HepG2 (cell line): ENCODE results near the gene NFASC. TPM values are rescaled to one million over a fixed set of nuclear protein-coding genes. Genes with fewer than 3 reads are reported as not detected.

Experiments
- ATAC-seq: fragments of 200-7000 bp; cut with Tn5 transposase; 3 replicates; pipeline ENCODE4 v1.9.1; 2020; ENCODE audit warnings: mild to moderate bottlenecking, moderate library complexity
- BruUV-seq: library from RNA; stranded (reverse); fragments of 400-500 nt; replicated peaks from 2 replicates; lab custom pipeline; 2021; lab: Mats Ljungman, UMichigan
- CTCF ChIA-PET: fragments of 300-600 bp; formaldehyde crosslinking; extraction: SDS; loops from one replicate; lab custom pipeline; 2021; ENCODE audit warnings: low total read pairs, inconsistent platforms, low intra/inter-chr PET ratio; lab: Yijun Ruan, JAX
- POLR2A ChIA-PET: fragments of 350-600 bp; sonication (Branson Sonifier 250); formaldehyde crosslinking; loops from one replicate; lab custom pipeline; 2020; ENCODE audit warnings: antibody characterized with exemption, inconsistent platforms; lab: Yijun Ruan, JAX
- DNase-seq: peaks from one replicate; pipeline ENCODE4 v3.0.0-alpha.2; 2015; ENCODE audit warnings: low spot score
- FAIRE-seq: peaks from 3 replicates; lab custom pipeline; 2011; peaks lifted over from hg19 to GRCh38; lab: Jason Lieb, UNC
- H2AFZ ChIP-seq: one replicate; pipeline ENCODE4 v1.6.1; 2011; ENCODE audit warnings: low read length, inconsistent platforms
- H3K27ac ChIP-seq: fragments of 300-600 bp; 3 replicates; pipeline ENCODE4 v1.8.0; 2011; ENCODE audit warnings: mixed run types, mild to moderate bottlenecking, mixed read lengths, low read length, inconsistent platforms; ENCODE audit not compliant: insufficient read depth; ENCODE audit errors: extremely low read length
- H3K27me3 ChIP-seq, 2 experiments: fragments of 200-600 bp in 1 of 2; 2 replicates in 1 of 2; 3 replicates in 1 of 2; pipeline versions ENCODE4 v1.6.0 to v1.8.0; 2011; ENCODE audit warnings: low read length in 2 of 2, mild to moderate bottlenecking in 2 of 2, moderate library complexity in 2 of 2, inconsistent platforms in 1 of 2; ENCODE audit not compliant: insufficient read depth in 2 of 2, control insufficient read depth in 1 of 2
- H3K36me3 ChIP-seq, 2 experiments: fragments of 200-600 bp in 1 of 2; replicated peaks in 1 of 2; 2 replicates in 1 of 2; 3 replicates in 1 of 2; pipeline versions ENCODE4 v1.5.1 to v1.8.0; 2011; ENCODE audit warnings: low read length in 2 of 2, inconsistent platforms in 1 of 2; ENCODE audit not compliant: insufficient read depth in 2 of 2, control insufficient read depth in 1 of 2
- H3K4me1 ChIP-seq: 2 replicates; pipeline ENCODE4 v1.5.1; 2012; ENCODE audit warnings: low read length, inconsistent platforms; ENCODE audit not compliant: insufficient read depth
- H3K4me2 ChIP-seq: 2 replicates; pipeline ENCODE4 v1.6.0; 2011; ENCODE audit warnings: low read depth, low read length, inconsistent platforms
- H3K4me3 ChIP-seq, 3 experiments: fragments of 200-600 bp in 1 of 3; sonication (generic), shearing (Covaris generic) in 1 of 3; replicated peaks in 1 of 3; 2 replicates each; pipeline ENCODE4 v1.5.1; 2011 to 2016; ENCODE audit warnings: low read length in 3 of 3, inconsistent platforms in 2 of 3, low read depth in 2 of 3, mild to moderate bottlenecking in 2 of 3, control low read depth in 1 of 3, mixed read lengths in 1 of 3; ENCODE audit not compliant: insufficient read depth in 1 of 3
- H3K79me2 ChIP-seq: one replicate; pipeline ENCODE4 v1.6.1; 2011; ENCODE audit warnings: low read length, inconsistent platforms; ENCODE audit not compliant: insufficient read depth
- H3K9ac ChIP-seq: 2 replicates; pipeline ENCODE4 v1.6.0; 2011; ENCODE audit warnings: mild to moderate bottlenecking, low read depth, low read length, inconsistent platforms; ENCODE audit not compliant: insufficient read depth
- H3K9me3 ChIP-seq: 2 replicates; pipeline ENCODE4 v1.5.1; 2012; ENCODE audit warnings: mild to moderate bottlenecking, low read length
- H4K20me1 ChIP-seq: 2 replicates; pipeline ENCODE4 v1.6.0; 2011; ENCODE audit warnings: inconsistent platforms, mild to moderate bottlenecking, low read length, moderate library complexity; ENCODE audit not compliant: insufficient read depth
- BCL6 ChIP-seq: IDR thresholded peaks from 2 replicates; pipeline ENCODE4 v1.6.1; 2016; ENCODE audit warnings: missing genetic modification reagents, missing compliant biosample characterization
- GATAD1 ChIP-seq: IDR thresholded peaks from 2 replicates; pipeline ENCODE4 v1.6.1; 2016; ENCODE audit warnings: missing genetic modification reagents, missing compliant biosample characterization
- MBNL3 ChIP-seq: fragments of 250-450 bp; sonication (Bioruptor Pico); conservative IDR thresholded peaks from 2 replicates; pipeline ENCODE4 v1.8.0; 2022; ENCODE audit warnings: mild to moderate bottlenecking, inconsistent platforms
- MYC ChIP-seq: sonication (generic); formaldehyde crosslinking; IDR thresholded peaks from 2 replicates; pipeline ENCODE4 v1.9.0; 2021; ENCODE audit warnings: missing genetic modification reagents, borderline replicate concordance
- NBN ChIP-seq: fragments of 450-650 bp; conservative IDR thresholded peaks from 2 replicates; pipeline ENCODE4 v1.6.1; 2017
- NR2F6 ChIP-seq, 2 experiments: IDR thresholded peaks; 2 replicates each; pipeline ENCODE4 v1.6.1; 2016; ENCODE audit warnings: antibody characterized with exemption in 1 of 2, mild to moderate bottlenecking in 1 of 2
- RBAK ChIP-seq: sonication (generic); formaldehyde crosslinking; IDR thresholded peaks from 2 replicates; pipeline ENCODE4 v1.5.1; 2020; ENCODE audit warnings: mild to moderate bottlenecking, missing genetic modification reagents
- ZFP41 ChIP-seq: sonication (generic); formaldehyde crosslinking; IDR thresholded peaks from 2 replicates; pipeline ENCODE4 v1.4.0; 2020; ENCODE audit warnings: mild to moderate bottlenecking, missing genetic modification reagents, borderline replicate concordance
- ZNF317 ChIP-seq: sonication (generic); formaldehyde crosslinking; IDR thresholded peaks from 2 replicates; pipeline ENCODE4 v1.5.0; 2020; ENCODE audit warnings: mild to moderate bottlenecking, missing genetic modification reagents
- ZNF850 ChIP-seq: sonication (generic); formaldehyde crosslinking; conservative IDR thresholded peaks from 2 replicates; pipeline ENCODE4 v1.9.0; 2021; ENCODE audit warnings: mild to moderate bottlenecking, missing genetic modification reagents
- WGBS: methylation state at CpG from one replicate; pipeline ENCODE4 v1.1.6; 2017; ENCODE audit warnings: low lambda C conversion rate; 5-methylcytosine and 5-hydroxymethylcytosine counted together
- in situ Hi-C: cut with HindIII; loops from 2 replicates; pipeline ENCODE4 v1.10.0; 2017; ENCODE audit warnings: low pct_unique_long_range_greater_than_20kb; ENCODE audit not compliant: extremely low pct_ligation_motif_present
- intact Hi-C: fragments of 100-400 bp; cut with micrococcal nuclease; formaldehyde crosslinking; loops from one replicate; pipeline ENCODE4 v1.10.0; 2022; ENCODE audit not compliant: unreplicated experiment
- polyA plus RNA-seq, 8 experiments: library from polyadenylated mRNA; depleted of rRNA in 3 of 8; stranded (reverse) in 7 of 8; unstranded in 1 of 8; fragments of >200 nt; fragmentation: Illumina TruSeq in 4 of 8; extraction: Trizol in 4 of 8; gene quantifications; 2 replicates each; pipeline versions ENCODE4 v1.2.1 to v1.2.3, GENCODE V29; 2011 to 2016; ENCODE audit warnings: low read depth in 4 of 8, missing spikeins in 1 of 8, mixed read lengths in 1 of 8; ENCODE audit not compliant: insufficient read depth in 1 of 8
- total RNA-seq, 5 experiments: library from RNA; depleted of rRNA; stranded (reverse); fragments of >200 nt; fragmentation: Illumina TruSeq; extraction: Trizol; gene quantifications; 2 replicates each; pipeline ENCODE4 v1.2.3, GENCODE V29; 2016; ENCODE audit warnings: low read depth in 1 of 5
- TF ChIP-seq, protein P1 (sequence below): sonication (generic); formaldehyde crosslinking; IDR thresholded peaks from 2 replicates; pipeline ENCODE4 v1.4.0; 2020; ENCODE audit warnings: missing genetic modification reagents

NFASC gene
- total and polyA plus RNA-seq, 2 of the 13 experiments (the other 11 are each of a cell fraction or from before 2014, with no cell fraction given), result not detected

GRCh38 chr1:204976646-204977045 lies 106.0 kb downstream of the NFASC start (continued):
- TF ChIP-seq MBNL3 (CRISPR knock-in tag), result no peak
- TF ChIP-seq GATAD1 (CRISPR knock-in tag), result no peak
- TF ChIP-seq ZNF317, result no peak
- TF ChIP-seq NBN, result no peak
- TF ChIP-seq, protein P1, sequence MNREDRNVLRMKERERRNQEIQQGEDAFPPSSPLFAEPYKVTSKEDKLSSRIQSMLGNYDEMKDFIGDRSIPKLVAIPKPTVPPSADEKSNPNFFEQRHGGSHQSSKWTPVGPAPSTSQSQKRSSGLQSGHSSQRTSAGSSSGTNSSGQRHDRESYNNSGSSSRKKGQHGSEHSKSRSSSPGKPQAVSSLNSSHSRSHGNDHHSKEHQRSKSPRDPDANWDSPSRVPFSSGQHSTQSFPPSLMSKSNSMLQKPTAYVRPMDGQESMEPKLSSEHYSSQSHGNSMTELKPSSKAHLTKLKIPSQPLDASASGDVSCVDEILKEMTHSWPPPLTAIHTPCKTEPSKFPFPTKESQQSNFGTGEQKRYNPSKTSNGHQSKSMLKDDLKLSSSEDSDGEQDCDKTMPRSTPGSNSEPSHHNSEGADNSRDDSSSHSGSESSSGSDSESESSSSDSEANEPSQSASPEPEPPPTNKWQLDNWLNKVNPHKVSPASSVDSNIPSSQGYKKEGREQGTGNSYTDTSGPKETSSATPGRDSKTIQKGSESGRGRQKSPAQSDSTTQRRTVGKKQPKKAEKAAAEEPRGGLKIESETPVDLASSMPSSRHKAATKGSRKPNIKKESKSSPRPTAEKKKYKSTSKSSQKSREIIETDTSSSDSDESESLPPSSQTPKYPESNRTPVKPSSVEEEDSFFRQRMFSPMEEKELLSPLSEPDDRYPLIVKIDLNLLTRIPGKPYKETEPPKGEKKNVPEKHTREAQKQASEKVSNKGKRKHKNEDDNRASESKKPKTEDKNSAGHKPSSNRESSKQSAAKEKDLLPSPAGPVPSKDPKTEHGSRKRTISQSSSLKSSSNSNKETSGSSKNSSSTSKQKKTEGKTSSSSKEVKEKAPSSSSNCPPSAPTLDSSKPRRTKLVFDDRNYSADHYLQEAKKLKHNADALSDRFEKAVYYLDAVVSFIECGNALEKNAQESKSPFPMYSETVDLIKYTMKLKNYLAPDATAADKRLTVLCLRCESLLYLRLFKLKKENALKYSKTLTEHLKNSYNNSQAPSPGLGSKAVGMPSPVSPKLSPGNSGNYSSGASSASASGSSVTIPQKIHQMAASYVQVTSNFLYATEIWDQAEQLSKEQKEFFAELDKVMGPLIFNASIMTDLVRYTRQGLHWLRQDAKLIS, result no peak
- TF ChIP-seq NR2F6 (IDR thresholded peaks at IDR 0.05), result no peak
- TF ChIP-seq NR2F6 (CRISPR knock-in tag; IDR thresholded peaks at IDR 0.05), result no peak

GRCh38 chr1:204977318-204977717 lies 106.7 kb downstream of the NFASC start:
- BruUV-seq, result no TSS peak
- Histone ChIP-seq H3K79me2 (no peaks in the 10 kb centered on the region), H3K4me1 (no peaks in the 10 kb centered on the region), H3K9ac (no peak overlapping the region), H3K27me3 (peaks cover 8 to 65% of the 10 kb centered on the region in 2 experiments; a peak in 4 of 5 replicates), H3K36me3 (no peaks in the 10 kb centered on the region), H3K9me3 (no peaks in the 10 kb centered on the region), H3K4me3 (no peak overlapping the region), H2AFZ (no peak overlapping the region), H4K20me1 (no peaks in the 10 kb centered on the region), H3K4me2 (no peak overlapping the region), H3K27ac (no peak overlapping the region)
- TF ChIP-seq BCL6 (CRISPR knock-in tag) (no peak), MYC (no peak), RBAK (CRISPR knock-in tag) (no peak), ZFP41 (CRISPR knock-in tag) (no peak), ZNF850 (CRISPR knock-in tag) (no peak)
- ATAC-seq (no peak), DNase-seq (no peak), FAIRE-seq (no peak)
- ChIA-PET CTCF (no interaction called here), POLR2A (no interaction called here)
- 0% methylated on average over 3 of the region's 8 CpGs for WGBS
- intact Hi-C loops, result no loop called here
- in situ Hi-C loops, result loop anchor here (5.0 to 10.0 kb wide), 3 partner anchors 85 to 357 kb away; no protein-coding TSS in a partner anchor
